GM19372 (cell line): Measurements from ENCODE around the gene ECM1.
A peak's percentile ranks its signal among the peaks of the same experiment; 100 is the strongest.

Experiments used
- ATAC-seq: cut with Tn5 transposase; IDR thresholded peaks from one replicate; pipeline ENCODE4 v1.9.1; 2021; ENCODE audit warnings: mild to moderate bottlenecking, low read depth, moderate library complexity; ENCODE audit not compliant: unreplicated experiment

The ECM1 gene

GRCh38 chr1:150511985-150512660 lies 4.2 kb downstream of the ECM1 start:
- ATAC-seq = no peak

DNA sequence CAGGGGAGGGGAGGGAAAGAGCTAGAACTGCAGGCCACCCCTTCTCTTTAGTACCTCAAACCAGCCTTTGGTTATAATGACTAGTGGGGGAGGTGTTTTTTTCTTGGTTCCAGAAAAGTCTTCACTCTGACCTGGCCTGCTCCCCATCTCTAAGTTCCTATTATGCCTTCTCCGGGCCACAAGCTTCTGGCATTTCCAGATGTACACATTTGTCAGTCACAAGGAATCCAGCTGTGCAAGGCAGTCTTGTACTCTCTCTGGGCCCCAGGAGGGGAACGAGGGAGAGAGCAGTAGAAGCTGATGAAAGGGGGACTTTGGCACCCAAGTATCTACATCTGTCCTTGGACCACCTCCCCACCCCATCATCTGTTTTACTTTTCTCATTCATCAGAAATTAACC lies 4.9 kb downstream of the ECM1 start:
- no peak for ATAC-seq

DNA sequence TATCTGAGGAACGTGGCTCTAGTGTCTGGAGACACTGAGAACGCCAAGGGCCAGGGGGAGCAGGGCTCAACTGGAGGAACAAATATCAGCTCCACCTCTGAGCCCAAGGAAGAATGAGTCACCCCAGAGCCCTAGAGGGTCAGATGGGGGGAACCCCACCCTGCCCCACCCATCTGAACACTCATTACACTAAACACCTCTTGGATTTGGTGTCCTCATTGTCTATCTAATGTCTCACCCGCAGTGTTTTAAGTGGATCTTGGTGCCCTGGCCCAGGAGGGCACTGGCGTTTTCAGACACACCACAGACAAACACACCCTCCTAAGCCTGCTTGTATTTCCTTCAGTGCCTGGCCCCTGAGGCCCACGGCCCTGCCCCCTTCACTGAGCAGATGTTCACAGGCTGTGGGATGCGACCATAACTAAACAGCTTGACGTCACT lies 5.5 kb downstream of the ECM1 start:
- ATAC-seq = no peak

- ATAC-seq = no peak
These were observed 6.4 kb downstream of the ECM1 start for GRCh38 chr1:150514260-150514659.

- ATAC-seq = no peak
These were observed 7.0 kb downstream of the ECM1 start for GRCh38 chr1:150514913-150515327.

DNA sequence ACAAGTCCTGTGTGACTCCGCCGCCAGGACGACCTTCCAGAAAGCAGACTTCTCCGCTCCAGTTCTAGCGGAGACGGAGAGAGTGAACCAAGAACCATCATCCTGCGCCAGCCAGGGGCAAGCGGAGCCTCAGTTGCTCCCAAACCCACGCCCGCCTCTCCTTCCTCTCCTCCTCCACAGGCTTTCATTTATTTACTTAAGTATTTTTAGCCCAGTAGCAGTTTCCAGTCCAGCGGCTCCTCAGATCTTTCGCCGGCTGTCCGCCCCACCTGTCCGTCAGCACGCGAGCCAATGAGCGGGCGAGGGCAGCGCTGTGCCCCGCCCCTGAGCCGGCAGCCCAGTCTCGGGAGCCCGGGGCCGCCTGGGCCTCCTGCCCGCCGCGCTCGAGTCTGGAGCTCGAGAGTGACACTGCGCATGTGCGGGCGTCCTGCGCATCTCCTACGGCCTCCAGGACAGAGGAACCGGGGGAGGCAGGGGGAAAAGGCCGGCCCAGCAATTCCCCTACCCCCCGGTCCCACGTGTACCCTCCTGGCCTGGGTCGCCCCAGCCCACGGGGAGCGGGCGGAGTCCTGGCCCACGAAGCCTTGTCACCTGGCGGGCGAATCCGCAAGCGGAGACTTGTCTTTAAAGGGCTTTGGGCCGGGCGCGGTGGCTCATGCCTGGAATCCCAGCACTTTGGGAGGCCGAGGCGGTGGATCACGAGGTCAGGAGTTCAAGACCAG lies 7.6 kb downstream of the ECM1 start, which contains the start of gene FALEC:
Gene FALEC (plus strand): TSS at position 425 of the 722 bp plus-strand sequence.
- ATAC-seq = peak; percentile 98

GRCh38 chr1:150516050-150516591 lies 8.2 kb downstream of the ECM1 start:
- peak; percentile 8 for ATAC-seq

DNA sequence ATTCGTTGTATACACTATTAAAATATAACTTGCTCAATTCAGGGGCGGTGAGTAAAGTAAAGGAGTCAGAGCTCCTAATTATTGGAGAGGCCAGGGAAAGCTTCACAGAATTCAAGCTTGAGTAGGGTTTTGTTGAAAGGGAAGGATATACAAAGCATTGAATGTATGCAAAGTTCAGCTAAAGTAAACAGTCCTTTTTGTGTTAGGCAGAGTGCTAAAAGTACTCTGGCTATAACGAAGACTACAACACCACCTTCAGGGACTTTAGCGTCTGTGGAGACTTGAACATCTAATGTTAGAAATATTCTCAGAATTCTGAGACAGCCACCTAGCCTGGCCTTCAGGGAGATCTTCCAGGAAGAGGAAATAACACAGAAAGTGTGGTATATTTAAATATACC lies 8.7 kb downstream of the ECM1 start:
- ATAC-seq = no peak

GRCh38 chr1:150521196-150521968 lies 13.5 kb downstream of the ECM1 start:
- no peak for ATAC-seq

GRCh38 chr1:150525348-150525747 lies 17.4 kb downstream of the ECM1 start:
- ATAC-seq = no peak

DNA sequence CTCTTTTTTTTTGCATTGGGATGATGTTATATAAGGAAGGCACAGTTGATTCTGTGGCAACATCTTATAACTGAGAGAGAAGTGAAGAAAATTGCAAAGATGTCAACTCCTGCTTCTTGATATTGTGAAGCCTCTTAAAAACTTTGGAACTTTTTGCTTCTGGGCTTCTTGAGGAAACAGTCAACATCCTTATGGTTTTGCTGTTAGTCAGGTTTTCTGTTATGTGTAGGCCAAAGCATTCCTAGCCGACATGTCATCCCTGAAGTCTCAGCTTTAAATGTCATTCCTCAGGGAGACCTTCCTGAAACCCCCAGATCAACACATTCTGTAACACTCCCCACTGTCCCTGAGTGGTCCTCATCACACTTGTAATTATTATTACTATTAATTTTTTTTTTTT lies 20.3 kb downstream of the ECM1 start:
- ATAC-seq = no peak

DNA sequence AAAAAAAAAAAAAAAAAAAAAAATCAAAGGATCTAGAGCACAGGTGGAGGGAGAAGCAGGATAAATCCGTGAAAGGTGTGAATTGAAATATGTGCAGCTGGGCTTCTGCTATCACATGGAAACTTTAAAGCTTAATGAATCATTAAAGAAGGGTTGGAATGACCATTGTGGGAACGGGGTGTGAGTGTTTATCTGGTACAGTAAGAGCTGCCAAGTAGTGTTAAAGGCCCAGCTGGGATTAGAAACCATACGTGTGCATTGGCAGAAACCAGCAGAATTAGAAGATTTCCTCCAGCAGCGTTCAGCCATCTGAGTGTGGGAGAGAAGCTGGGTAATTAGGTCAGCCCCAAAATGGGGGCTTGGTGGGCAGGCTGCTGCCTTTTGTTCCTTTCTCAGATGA lies 21.1 kb downstream of the ECM1 start:
- ATAC-seq = no peak

DNA sequence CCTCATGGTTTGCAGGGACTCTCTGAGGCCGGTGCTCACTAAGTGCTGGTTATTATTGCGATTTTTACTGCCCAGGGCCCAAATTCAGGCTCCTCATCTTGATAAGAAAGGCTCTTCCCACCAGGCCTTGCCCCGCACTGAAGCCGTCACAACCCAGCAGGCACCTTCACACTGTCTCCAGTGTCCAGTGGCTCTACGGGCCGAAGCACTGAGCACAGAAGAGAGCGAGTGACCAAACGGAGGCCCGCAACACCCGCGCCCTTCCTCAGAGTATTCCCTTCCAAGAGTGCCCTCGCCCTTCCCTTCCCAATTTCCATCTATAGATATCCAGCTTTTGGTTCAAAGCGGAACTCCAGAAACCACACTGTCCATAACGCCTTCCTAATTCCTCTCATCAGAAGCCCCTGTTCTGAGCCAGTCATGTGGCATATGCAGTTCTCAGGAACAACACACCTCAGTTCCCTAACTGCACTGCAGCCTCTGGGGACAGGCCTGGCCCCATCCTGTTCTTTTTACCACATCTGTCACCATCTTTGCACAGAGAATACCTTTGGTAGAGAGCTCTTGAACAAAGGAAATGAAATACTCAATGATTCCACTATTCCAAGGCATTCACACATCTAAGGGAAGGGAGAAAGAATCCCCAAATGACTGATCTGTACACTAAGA lies 22.7 kb downstream of the ECM1 start:
- no peak for ATAC-seq

DNA sequence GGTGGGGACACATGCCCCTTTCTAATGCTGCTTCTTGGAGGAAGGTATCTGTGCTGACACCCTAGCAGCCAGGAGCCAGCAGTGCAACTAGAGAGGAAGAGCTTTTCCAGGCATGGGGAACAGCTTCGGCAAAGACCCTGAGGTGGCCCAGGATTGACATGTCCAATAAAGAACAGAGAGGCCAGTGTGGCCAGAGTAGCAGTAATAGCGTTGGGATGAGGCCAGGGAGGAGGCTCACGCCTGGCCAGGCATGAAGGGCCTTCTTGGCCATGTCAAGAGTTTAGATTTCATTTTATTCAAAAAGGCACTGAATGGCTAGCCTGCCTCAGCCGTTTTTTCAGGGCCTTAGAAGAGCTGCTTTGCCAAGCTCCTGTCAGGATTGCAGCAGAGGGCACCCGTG lies 25.0 kb downstream of the ECM1 start:
- ATAC-seq = no peak

DNA sequence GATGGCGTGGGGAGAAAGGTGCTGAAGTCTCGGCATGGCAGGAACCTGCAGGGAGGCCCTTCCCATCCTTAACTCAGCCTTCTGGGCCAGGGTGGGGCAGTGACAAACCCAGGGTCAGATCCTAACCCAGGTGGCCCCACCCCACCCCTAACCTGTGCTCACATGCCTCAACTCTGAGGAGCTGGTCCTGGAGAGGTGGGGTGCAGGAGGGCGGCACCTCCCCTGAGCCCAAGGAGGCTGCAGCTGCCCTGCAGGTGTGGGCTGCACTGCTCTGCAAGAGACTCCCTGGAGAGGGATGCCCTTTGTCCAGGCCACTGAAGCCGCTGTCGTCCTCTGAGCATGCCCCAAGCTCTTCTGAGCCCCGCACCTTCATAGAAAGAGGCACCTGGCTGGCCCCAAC lies 26.1 kb downstream of the ECM1 start:
- no peak for ATAC-seq

GRCh38 chr1:150535511-150536287 lies 27.8 kb downstream of the ECM1 start:
- no peak for ATAC-seq

- ATAC-seq = no peak
These were observed 29.2 kb downstream of the ECM1 start for GRCh38 chr1:150536836-150537731.

GRCh38 chr1:150537732-150538684 lies 30.1 kb downstream of the ECM1 start:
- no peak for ATAC-seq
